PC-9 (cell line): ENCODE results near the gene TYW3.

Source experiments
- CTCF ChIP-seq: fragments of 200-600 bp; sonication (generic); conservative IDR thresholded peaks from 2 replicates; pipeline ENCODE4 v1.6.1; 2017; ENCODE audit warnings: mixed run types, antibody characterized with exemption, mild to moderate bottlenecking, moderate library complexity
- EZH2 ChIP-seq: fragments of 200-600 bp; sonication (generic); IDR thresholded peaks from 2 replicates; pipeline ENCODE4 v1.8.0; 2017; ENCODE audit warnings: antibody characterized with exemption, low read depth

GRCh38 chr1:74693473-74693872 is 39.5 kb upstream of the TYW3 start:
- TF ChIP-seq EZH2 (no peak), CTCF (no peak)
